HUES48 (cell line): Measurements from ENCODE around the gene LDLRAD4.

ENCODE experiments used
- H3K27ac ChIP-seq: one replicate; pipeline ENCODE4 v1.7.0; 2013; ENCODE audit warnings: low read depth, low read length, inconsistent platforms
- H3K27me3 ChIP-seq: 2 replicates; pipeline ENCODE4 v1.6.1; 2013; ENCODE audit warnings: mild to moderate bottlenecking, low read length; ENCODE audit not compliant: control insufficient read depth, insufficient read depth
- H3K36me3 ChIP-seq: 2 replicates; pipeline ENCODE4 v1.6.1; 2013; ENCODE audit warnings: low read length; ENCODE audit not compliant: control insufficient read depth, insufficient read depth
- H3K4me1 ChIP-seq: 2 replicates; pipeline ENCODE4 v1.6.1; 2013; ENCODE audit warnings: mild to moderate bottlenecking, low read length; ENCODE audit not compliant: control insufficient read depth, insufficient read depth
- H3K4me3 ChIP-seq: 2 replicates; pipeline ENCODE4 v1.5.1; 2013; ENCODE audit warnings: mild to moderate bottlenecking, low read depth, low read length
- H3K9ac ChIP-seq: 2 replicates; pipeline ENCODE4 v1.6.1; 2013; ENCODE audit warnings: mild to moderate bottlenecking, low read depth, low read length, moderate library complexity
- H3K9me3 ChIP-seq: 2 replicates; pipeline ENCODE4 v1.6.1; 2013; ENCODE audit warnings: low read length; ENCODE audit not compliant: control insufficient read depth, insufficient read depth

Gene LDLRAD4

DNA sequence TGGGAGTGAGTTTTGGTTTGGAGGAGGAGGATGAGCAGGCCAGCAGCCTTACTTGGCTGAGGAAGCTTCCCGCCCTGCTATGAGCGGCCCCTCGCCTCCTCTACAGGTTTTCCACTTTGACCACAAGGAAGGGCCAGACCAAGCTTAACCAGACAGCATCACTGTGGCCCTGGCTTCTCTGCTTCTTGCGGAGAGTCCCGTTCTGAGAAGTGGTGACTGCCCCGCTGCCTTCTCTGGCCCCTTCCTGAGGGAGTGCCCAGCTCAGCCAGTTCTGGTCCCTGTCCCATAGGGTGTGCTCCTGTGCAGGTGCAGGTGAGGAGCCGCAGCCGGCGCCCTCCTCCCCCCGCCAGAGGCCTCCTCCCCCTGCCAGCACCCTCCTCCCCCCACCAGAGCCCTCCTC is 406.8 kb downstream of the LDLRAD4 start:
- H3K9me3 ChIP-seq: no peaks in the 10 kb centered on the region
- H3K27ac ChIP-seq: no peak overlapping the region
- H3K36me3 ChIP-seq: no peaks in the 10 kb centered on the region
- H3K27me3 ChIP-seq: no peaks in the 10 kb centered on the region
- no peak overlapping the region for H3K4me3 ChIP-seq
- H3K9ac ChIP-seq: no peak overlapping the region
- peaks cover 3% of the 10 kb centered on the region for H3K4me1 ChIP-seq

DNA sequence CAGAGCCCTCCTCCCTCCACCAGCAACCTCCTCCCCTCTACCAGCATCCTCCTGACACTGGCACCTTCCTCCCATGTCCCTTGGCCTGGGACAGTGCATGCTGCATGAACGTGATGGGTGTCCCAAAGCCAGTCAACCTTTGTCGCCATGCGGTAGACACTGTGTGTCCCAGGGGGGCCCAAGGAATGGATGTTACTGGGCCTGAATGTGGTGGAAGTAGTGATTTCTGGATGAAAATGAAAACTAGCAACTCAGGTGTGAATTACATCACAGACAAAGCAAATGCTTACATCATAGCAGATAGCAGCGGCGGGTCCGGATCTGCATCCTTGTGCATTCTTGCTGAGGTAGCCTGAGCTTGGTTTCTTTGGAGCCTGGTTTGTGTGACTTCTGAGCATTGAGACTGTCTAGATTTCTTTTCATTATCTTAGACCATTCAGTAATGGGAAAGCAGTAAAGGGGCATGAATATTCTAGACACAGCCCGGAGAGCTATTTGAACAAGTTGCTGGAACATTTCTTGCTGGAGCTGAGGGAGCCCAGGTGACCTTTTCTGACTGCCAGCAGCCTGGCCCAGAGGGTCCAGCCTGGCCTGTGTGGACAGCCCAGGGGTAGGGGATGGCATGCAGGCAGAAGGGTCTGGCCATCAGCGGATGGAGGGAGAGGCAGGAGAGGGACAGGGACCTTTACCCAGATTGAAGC is 407.4 kb downstream of the LDLRAD4 start:
- H3K27ac ChIP-seq: no peak overlapping the region
- H3K9ac ChIP-seq: no peak overlapping the region
- no peaks in the 10 kb centered on the region for H3K27me3 ChIP-seq
- H3K36me3 ChIP-seq: no peaks in the 10 kb centered on the region
- H3K9me3 ChIP-seq: no peaks in the 10 kb centered on the region
- no peak overlapping the region for H3K4me3 ChIP-seq
- peaks cover 3% of the 10 kb centered on the region for H3K4me1 ChIP-seq

DNA sequence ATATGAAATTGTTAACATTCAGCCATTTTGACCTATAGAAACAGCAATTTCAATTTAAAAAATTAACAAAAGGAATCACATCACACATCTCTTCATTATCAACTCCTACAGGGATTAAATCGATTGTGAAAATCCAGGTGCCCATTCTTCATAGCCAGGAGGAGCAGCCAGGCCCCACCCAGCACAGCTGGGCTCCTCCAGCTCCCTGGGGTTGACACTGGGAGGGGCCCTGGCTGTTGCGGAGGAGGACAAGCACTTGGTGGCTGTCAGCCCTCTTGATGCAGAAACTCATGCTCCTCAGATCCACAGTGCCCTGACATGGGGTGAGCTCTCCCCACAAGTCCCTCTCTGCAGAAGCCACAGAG is 408.0 kb downstream of the LDLRAD4 start:
- Histone ChIP-seq H3K9ac (no peak overlapping the region), H3K4me1 (peaks cover 3% of the 10 kb centered on the region), H3K27ac (no peak overlapping the region), H3K36me3 (no peaks in the 10 kb centered on the region), H3K27me3 (no peaks in the 10 kb centered on the region), H3K9me3 (no peaks in the 10 kb centered on the region), H3K4me3 (no peak overlapping the region)

DNA sequence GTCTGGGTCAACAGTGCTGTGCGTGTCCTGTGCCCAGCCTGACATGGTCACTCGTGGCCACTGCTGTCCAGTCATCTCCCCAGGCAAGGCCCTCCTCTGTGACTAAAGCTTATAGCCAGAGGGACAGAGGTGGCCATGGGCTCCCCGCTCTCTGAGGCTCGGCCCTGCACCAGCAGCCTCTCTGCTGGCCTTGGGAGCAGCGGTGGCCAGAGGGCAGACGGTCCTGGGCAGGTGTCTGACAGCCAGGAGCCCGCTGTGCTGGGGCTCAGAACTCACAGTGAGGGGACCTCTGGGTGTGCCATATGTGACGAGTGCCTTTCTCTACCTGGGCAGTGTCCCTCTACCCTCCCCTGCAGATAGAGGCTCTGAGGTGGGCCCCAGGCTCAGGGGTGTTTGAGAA is 409.1 kb downstream of the LDLRAD4 start:
- Histone ChIP-seq H3K4me3 (no peak overlapping the region), H3K36me3 (no peaks in the 10 kb centered on the region), H3K27ac (no peak overlapping the region), H3K4me1 (peaks cover 3% of the 10 kb centered on the region), H3K9ac (no peak overlapping the region), H3K27me3 (no peaks in the 10 kb centered on the region), H3K9me3 (peaks cover 6% of the 10 kb centered on the region)

- H3K27me3 ChIP-seq: no peaks in the 10 kb centered on the region
- no peak overlapping the region for H3K27ac ChIP-seq
- H3K4me1 ChIP-seq: peaks cover 3% of the 10 kb centered on the region
- H3K9ac ChIP-seq: no peak overlapping the region
- H3K9me3 ChIP-seq: peaks cover 12% of the 10 kb centered on the region
- H3K4me3 ChIP-seq: no peak overlapping the region
- no peaks in the 10 kb centered on the region for H3K36me3 ChIP-seq
These were observed 409.7 kb downstream of the LDLRAD4 start for GRCh38 chr18:13628211-13628610.

DNA sequence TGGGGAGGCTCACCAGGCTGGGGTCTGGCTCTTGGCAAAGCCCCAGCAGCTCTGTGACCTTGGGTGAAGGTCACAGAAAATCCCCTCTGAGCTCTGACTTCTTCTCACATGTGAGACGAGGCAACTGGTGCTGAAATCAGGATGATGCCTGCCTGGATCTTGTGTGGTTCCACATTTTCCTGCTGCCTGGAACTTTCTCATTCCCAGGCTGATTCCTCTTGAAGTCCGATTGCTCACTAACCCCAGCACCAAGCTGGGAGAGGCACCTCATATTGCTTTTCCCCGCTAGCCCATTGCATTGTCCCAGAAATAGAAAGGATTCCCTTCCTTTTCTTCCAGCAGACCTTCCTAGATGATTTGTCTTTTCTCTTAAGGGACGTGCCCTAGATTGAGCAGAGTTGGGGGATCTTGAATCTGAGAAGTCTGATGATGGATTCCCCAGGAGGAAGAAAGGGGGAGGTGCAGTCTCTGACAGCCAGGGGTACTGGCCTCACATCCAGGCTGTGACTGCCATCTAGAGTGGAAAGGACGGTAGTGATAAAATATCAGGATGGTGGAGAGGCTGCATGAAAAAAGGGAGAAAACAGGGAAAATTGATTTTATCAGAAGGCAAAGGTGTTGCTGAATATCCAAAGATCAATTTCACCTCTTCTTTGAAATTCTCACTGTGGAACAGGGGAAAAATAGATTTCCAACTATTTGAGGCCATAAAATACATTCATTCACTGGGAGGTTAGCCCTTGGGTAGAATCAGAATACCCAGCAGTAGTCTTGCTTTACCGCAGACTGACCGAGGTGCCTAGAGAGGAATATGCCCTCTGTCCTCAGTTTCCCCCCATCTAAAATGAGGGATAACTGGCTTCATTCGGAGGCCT is 411.5 kb downstream of the LDLRAD4 start:
- Histone ChIP-seq H3K27ac (no peak overlapping the region), H3K27me3 (no peaks in the 10 kb centered on the region), H3K4me1 (peaks cover 3% of the 10 kb centered on the region)

GRCh38 chr18:13630716-13631268 is 412.2 kb downstream of the LDLRAD4 start:
- no peaks in the 10 kb centered on the region for H3K36me3 ChIP-seq
- no peak overlapping the region for H3K4me3 ChIP-seq
- no peak overlapping the region for H3K27ac ChIP-seq
- peaks cover 12% of the 10 kb centered on the region for H3K9me3 ChIP-seq
- no peak overlapping the region for H3K9ac ChIP-seq
- H3K27me3 ChIP-seq: no peaks in the 10 kb centered on the region
- peaks cover 3% of the 10 kb centered on the region for H3K4me1 ChIP-seq

More for the DNA sequence above, 411.5 kb downstream of the LDLRAD4 start:
- Histone ChIP-seq H3K4me3 (no peak overlapping the region), H3K9me3 (peaks cover 12% of the 10 kb centered on the region), H3K36me3 (no peaks in the 10 kb centered on the region), H3K9ac (no peak overlapping the region)

DNA sequence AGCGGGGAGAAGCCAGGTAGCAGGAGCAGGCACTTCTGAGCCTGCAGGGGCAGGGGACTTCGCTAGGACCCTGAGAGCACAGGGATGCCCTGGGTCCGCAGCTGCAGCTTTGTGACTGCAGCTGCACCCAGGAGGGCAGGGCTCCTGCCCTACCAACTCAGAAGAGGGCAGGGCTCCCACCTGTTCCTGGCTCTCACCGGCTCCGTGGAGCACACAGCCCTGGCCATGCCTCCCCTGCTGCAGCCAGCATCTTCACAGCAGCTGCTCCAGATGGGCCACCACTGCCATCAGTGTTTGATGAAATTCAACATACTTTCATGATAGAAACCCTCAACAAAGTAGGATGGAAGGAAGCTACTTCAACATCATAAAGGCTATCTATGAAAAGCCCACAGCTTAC is 415.1 kb downstream of the LDLRAD4 start:
- Histone ChIP-seq H3K36me3 (no peaks in the 10 kb centered on the region), H3K27ac (no peak overlapping the region), H3K4me1 (peaks cover 3% of the 10 kb centered on the region), H3K9me3 (peaks cover 12% of the 10 kb centered on the region), H3K4me3 (no peak overlapping the region), H3K9ac (no peak overlapping the region), H3K27me3 (no peaks in the 10 kb centered on the region)

DNA sequence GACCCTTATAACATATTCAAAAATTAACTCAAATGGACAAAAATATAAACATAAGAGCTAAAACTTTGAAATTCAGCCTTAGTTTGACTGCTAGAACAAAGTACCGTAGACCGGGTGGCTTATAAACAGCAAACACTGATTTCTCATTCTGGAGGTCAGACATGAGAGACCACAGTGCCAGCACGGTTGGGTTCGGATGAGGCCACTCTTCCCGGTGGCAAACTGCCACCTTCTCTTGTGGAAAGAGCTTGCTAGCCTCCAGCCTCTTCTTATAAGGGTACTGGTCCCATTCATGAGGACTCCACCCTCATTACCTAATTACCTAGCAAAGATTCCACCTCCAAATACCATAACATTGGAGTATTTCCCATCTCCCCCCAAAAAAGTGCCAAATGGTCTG is 416.5 kb downstream of the LDLRAD4 start:
- Histone ChIP-seq H3K27ac (no peak overlapping the region), H3K27me3 (no peaks in the 10 kb centered on the region), H3K4me3 (no peak overlapping the region), H3K36me3 (no peaks in the 10 kb centered on the region), H3K9ac (no peak overlapping the region), H3K9me3 (peaks cover 12% of the 10 kb centered on the region), H3K4me1 (peaks cover under 1% of the 10 kb centered on the region; the same call in 1 of the 2 replicates)

GRCh38 chr18:13638719-13639595 is 420.4 kb downstream of the LDLRAD4 start:
- H3K4me3 ChIP-seq: no peak overlapping the region
- no peak overlapping the region for H3K9ac ChIP-seq
- no peaks in the 10 kb centered on the region for H3K9me3 ChIP-seq
- peaks cover 6% of the 10 kb centered on the region; the same call in 1 of the 2 replicates for H3K27me3 ChIP-seq
- H3K4me1 ChIP-seq: no peaks in the 10 kb centered on the region
- H3K36me3 ChIP-seq: no peaks in the 10 kb centered on the region
- H3K27ac ChIP-seq: no peak overlapping the region
